GM13976 (cell line): ENCODE measurements around the gene TAS1R3.

ENCODE experiments used
- DNase-seq: peaks from one replicate; pipeline ENCODE4 v3.0.0; 2012; ENCODE audit warnings: low spot score
- in situ Hi-C: fragments of 300-500 bp; cut with MboI; formaldehyde crosslinking; loops from one replicate; pipeline ENCODE4 v1.12.0; 2022; ENCODE audit warnings: low sequenced_read_pairs, mixed read lengths, inconsistent platforms; ENCODE audit not compliant: unreplicated experiment
- TF ChIP-seq, protein P1 (sequence below): IDR thresholded peaks from 2 replicates; pipeline ENCODE4 v1.5.1; 2012; ENCODE audit warnings: borderline replicate concordance, mild to moderate bottlenecking; ENCODE audit not compliant: insufficient read depth; ENCODE audit errors: extremely low read depth, missing control alignments, control extremely low read depth

TAS1R3 gene

DNA sequence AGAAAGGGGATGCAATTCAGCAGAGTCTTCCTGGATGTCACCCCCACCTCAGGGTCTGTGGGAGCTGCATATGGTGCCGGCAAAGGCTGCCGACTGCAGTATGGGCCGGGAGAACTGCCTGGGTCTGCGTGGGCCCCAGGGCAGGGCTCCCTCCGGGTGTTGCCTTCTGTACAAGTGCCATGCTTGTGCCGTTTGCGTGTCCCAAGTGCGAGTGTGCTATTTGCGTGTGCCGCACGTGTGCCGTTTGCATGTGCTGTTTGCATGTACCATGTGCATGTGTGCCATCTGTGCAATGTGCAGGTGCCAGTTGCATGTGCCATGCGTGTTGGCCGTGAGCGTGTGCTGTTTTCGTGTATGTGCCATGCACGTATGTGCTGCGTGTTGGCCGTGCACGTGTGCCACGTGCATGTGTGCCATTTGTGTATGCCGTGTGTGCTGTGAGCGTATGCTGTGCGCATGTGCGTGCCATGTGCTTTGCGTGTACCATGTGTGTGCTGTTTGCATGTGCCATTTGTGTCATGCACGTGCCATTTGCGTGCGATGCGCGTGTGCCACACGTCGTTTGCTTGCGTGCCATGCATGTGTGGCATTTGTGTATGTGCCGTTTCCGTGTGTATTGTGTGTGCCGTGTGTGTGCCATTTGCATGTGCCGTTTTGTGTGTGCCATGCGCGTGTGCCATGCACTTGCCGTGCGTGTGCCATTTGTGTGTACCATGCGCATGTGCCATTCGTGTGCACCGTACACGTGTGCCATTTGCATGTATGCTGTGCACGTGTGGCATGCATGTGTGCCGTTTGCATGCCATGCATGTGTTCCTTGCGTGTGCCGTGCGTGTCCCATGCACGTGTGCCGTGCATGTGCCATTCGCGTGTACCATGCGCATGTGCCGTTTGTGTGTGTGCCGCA is 1.5 kb upstream of the TAS1R3 start:
- no peak for DNase-seq
- TF ChIP-seq, protein P1, sequence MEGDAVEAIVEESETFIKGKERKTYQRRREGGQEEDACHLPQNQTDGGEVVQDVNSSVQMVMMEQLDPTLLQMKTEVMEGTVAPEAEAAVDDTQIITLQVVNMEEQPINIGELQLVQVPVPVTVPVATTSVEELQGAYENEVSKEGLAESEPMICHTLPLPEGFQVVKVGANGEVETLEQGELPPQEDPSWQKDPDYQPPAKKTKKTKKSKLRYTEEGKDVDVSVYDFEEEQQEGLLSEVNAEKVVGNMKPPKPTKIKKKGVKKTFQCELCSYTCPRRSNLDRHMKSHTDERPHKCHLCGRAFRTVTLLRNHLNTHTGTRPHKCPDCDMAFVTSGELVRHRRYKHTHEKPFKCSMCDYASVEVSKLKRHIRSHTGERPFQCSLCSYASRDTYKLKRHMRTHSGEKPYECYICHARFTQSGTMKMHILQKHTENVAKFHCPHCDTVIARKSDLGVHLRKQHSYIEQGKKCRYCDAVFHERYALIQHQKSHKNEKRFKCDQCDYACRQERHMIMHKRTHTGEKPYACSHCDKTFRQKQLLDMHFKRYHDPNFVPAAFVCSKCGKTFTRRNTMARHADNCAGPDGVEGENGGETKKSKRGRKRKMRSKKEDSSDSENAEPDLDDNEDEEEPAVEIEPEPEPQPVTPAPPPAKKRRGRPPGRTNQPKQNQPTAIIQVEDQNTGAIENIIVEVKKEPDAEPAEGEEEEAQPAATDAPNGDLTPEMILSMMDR = no peak
- in situ Hi-C loops = no loop called here

- DNase-seq = no peak
- in situ Hi-C loops = no loop called here
These were observed 563 bp upstream of the TAS1R3 start for GRCh38 chr1:1330366-1331067.

GRCh38 chr1:1332031-1332755 is 1.1 kb downstream of the TAS1R3 start:
- in situ Hi-C loops = no loop called here
- no peak for DNase-seq
- TF ChIP-seq, protein P1 = no peak

More at GRCh38 chr1:1330366-1331067, 563 bp upstream of the TAS1R3 start:
- TF ChIP-seq, protein P1 = no peak

GRCh38 chr1:1332774-1333480 is 1.8 kb downstream of the TAS1R3 start:
- in situ Hi-C loops = no loop called here
- TF ChIP-seq, protein P1 = no peak
- DNase-seq = no peak

DNA sequence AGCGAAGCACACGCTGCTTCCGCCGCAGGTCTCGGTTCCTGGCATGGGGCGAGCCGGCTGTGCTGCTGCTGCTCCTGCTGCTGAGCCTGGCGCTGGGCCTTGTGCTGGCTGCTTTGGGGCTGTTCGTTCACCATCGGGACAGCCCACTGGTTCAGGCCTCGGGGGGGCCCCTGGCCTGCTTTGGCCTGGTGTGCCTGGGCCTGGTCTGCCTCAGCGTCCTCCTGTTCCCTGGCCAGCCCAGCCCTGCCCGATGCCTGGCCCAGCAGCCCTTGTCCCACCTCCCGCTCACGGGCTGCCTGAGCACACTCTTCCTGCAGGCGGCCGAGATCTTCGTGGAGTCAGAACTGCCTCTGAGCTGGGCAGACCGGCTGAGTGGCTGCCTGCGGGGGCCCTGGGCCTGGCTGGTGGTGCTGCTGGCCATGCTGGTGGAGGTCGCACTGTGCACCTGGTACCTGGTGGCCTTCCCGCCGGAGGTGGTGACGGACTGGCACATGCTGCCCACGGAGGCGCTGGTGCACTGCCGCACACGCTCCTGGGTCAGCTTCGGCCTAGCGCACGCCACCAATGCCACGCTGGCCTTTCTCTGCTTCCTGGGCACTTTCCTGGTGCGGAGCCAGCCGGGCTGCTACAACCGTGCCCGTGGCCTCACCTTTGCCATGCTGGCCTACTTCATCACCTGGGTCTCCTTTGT is 2.6 kb downstream of the TAS1R3 start:
- in situ Hi-C loops = no loop called here
- DNase-seq = no peak
- TF ChIP-seq, protein P1 = no peak

- no peak for DNase-seq
- TF ChIP-seq, protein P1 = no peak
- in situ Hi-C loops = no loop called here
These were observed 3.8 kb downstream of the TAS1R3 start for GRCh38 chr1:1334835-1335234.
